ENCODE data around the gene TRIM2. TPM values are rescaled to one million over a fixed set of nuclear protein-coding genes. Genes with fewer than 3 reads are reported as not detected.

Gene TRIM2
- total RNA-seq, 1 donor from 2014 or later, result 83.1 TPM

- Mint-ChIP-seq H3K4me1 (ENCODE audit: unreplicated experiment) (peaks cover 54% of the 10 kb centered on the region), H3K36me3 (peaks cover 29% of the 10 kb centered on the region), H3K4me3 (peak overlapping the region; percentile 13), H3K9me3 (peaks cover 3% of the 10 kb centered on the region), H3K27ac (no peak overlapping the region), H3K27me3 (no peaks in the 10 kb centered on the region)
- TF ChIP-seq, protein P1, sequence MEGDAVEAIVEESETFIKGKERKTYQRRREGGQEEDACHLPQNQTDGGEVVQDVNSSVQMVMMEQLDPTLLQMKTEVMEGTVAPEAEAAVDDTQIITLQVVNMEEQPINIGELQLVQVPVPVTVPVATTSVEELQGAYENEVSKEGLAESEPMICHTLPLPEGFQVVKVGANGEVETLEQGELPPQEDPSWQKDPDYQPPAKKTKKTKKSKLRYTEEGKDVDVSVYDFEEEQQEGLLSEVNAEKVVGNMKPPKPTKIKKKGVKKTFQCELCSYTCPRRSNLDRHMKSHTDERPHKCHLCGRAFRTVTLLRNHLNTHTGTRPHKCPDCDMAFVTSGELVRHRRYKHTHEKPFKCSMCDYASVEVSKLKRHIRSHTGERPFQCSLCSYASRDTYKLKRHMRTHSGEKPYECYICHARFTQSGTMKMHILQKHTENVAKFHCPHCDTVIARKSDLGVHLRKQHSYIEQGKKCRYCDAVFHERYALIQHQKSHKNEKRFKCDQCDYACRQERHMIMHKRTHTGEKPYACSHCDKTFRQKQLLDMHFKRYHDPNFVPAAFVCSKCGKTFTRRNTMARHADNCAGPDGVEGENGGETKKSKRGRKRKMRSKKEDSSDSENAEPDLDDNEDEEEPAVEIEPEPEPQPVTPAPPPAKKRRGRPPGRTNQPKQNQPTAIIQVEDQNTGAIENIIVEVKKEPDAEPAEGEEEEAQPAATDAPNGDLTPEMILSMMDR (conservative IDR thresholded peaks at IDR 0.05), result no peak
- no peak for DNase-seq (ENCODE audit: extremely low spot score, unreplicated experiment)
Observed at GRCh38 chr4:153228512-153229140, 24.4 kb downstream of the TRIM2 start.

- H3K9me3 Mint-ChIP-seq, result peaks cover 3% of the 10 kb centered on the region
- TF ChIP-seq, protein P1 (conservative IDR thresholded peaks at IDR 0.05), result no peak
- H3K36me3 Mint-ChIP-seq, result peaks cover 24% of the 10 kb centered on the region
- H3K27me3 Mint-ChIP-seq, result no peaks in the 10 kb centered on the region
- no peak for DNase-seq (ENCODE audit: extremely low spot score, unreplicated experiment)
- peak overlapping the region; percentile 3 for H3K4me3 Mint-ChIP-seq
- peaks cover 55% of the 10 kb centered on the region for H3K4me1 Mint-ChIP-seq (ENCODE audit: unreplicated experiment)
- H3K27ac Mint-ChIP-seq, result peak overlapping the region; percentile 38
Observed at GRCh38 chr4:153229545-153229944, 25.3 kb downstream of the TRIM2 start.

DNA sequence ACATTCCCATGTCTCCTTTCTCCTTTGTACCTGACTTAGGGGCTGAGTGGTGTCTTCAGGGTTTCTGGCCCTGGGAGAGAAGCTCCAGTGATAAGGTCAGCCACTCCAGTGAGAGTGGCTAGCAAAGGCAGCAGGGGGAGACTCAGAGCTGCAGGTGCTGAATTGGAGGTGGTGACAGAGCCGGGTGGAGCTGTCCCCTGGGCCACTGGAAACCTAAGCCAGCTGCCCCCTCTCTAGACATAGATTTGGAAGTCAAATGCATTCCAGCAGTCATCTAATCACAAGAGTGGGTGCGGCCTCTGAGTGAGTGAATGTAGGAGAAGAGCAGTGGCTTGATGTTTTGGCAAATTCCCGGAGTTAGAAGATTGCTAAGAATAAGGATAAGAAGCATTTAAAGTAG is 28.5 kb downstream of the TRIM2 start:
- H3K27ac Mint-ChIP-seq, result peak overlapping the region; percentile 19
- H3K27me3 Mint-ChIP-seq, result no peaks in the 10 kb centered on the region
- DNase-seq (ENCODE audit: extremely low spot score, unreplicated experiment), result no peak
- H3K36me3 Mint-ChIP-seq, result peaks cover 14% of the 10 kb centered on the region
- TF ChIP-seq, protein P1 (conservative IDR thresholded peaks at IDR 0.05), result peak; percentile 36
- peak overlapping the region; percentile 36 for H3K4me3 Mint-ChIP-seq
- H3K4me1 Mint-ChIP-seq (ENCODE audit: unreplicated experiment), result peaks cover 48% of the 10 kb centered on the region
- H3K9me3 Mint-ChIP-seq, result no peaks in the 10 kb centered on the region

- H3K27me3 Mint-ChIP-seq, result no peaks in the 10 kb centered on the region
- H3K4me1 Mint-ChIP-seq (ENCODE audit: unreplicated experiment), result peaks cover 38% of the 10 kb centered on the region
- peak overlapping the region; percentile 15 for H3K27ac Mint-ChIP-seq
- H3K4me3 Mint-ChIP-seq, result no peak overlapping the region
- no peak for DNase-seq (ENCODE audit: extremely low spot score, unreplicated experiment)
- H3K9me3 Mint-ChIP-seq, result no peaks in the 10 kb centered on the region
- H3K36me3 Mint-ChIP-seq, result peaks cover 16% of the 10 kb centered on the region
- TF ChIP-seq, protein P1 (conservative IDR thresholded peaks at IDR 0.05), result no peak
Observed at GRCh38 chr4:153233761-153234371, 29.6 kb downstream of the TRIM2 start.

- H3K27ac Mint-ChIP-seq, result peak overlapping the region; percentile 51
- H3K27me3 Mint-ChIP-seq, result no peaks in the 10 kb centered on the region
- H3K4me1 Mint-ChIP-seq (ENCODE audit: unreplicated experiment), result peaks cover 40% of the 10 kb centered on the region
- peak overlapping the region; percentile 18 for H3K4me3 Mint-ChIP-seq
- H3K36me3 Mint-ChIP-seq, result peaks cover 22% of the 10 kb centered on the region
- TF ChIP-seq, protein P1 (conservative IDR thresholded peaks at IDR 0.05), result no peak
- DNase-seq (ENCODE audit: extremely low spot score, unreplicated experiment), result no peak
- H3K9me3 Mint-ChIP-seq, result no peaks in the 10 kb centered on the region
Observed at GRCh38 chr4:153234885-153235284, 30.6 kb downstream of the TRIM2 start.
